A673 (cell line): ENCODE measurements around the gene NEMP1. TPM values are rescaled to one million over a fixed set of nuclear protein-coding genes. Genes with fewer than 3 reads are reported as not detected.

Experiments used
- BruUV-seq: library from RNA; stranded (reverse); fragments of 400-500 nt; replicated peaks from 2 replicates; lab custom pipeline; 2021; lab: Mats Ljungman, UMichigan
- CTCF ChIA-PET: fragments of 300-600 bp; sonication (Branson Sonifier 250); formaldehyde crosslinking; loops from one replicate; lab custom pipeline; 2022; ENCODE audit warnings: antibody characterized with exemption; lab: Charles Lee
- POLR2A ChIA-PET: fragments of 300-600 bp; sonication (Branson Sonifier 250); formaldehyde crosslinking; loops from one replicate; lab custom pipeline; 2022; ENCODE audit warnings: antibody characterized with exemption; ENCODE audit not compliant: low non-redundant PET; lab: Charles Lee
- DNase-seq: peaks from one replicate; pipeline ENCODE4 v3.0.0-alpha.2; 2015; ENCODE audit warnings: low spot score
- H3K27ac ChIP-seq: fragments of 200-600 bp; sonication (generic); 2 replicates; pipeline ENCODE4 v1.5.1; 2016; ENCODE audit warnings: mixed run types, low read depth, mild to moderate bottlenecking, mixed read lengths, antibody characterized with exemption, low read length; ENCODE audit not compliant: poor library complexity, severe bottlenecking
- H3K27me3 ChIP-seq: fragments of 200-600 bp; sonication (generic); replicated peaks from 2 replicates; pipeline ENCODE4 v1.6.1; 2017; ENCODE audit warnings: mixed run types, low read depth, mild to moderate bottlenecking, mixed read lengths, antibody characterized with exemption, low read length; ENCODE audit not compliant: insufficient read depth, poor library complexity
- H3K36me3 ChIP-seq: fragments of 200-600 bp; sonication (generic); 2 replicates; pipeline ENCODE4 v1.6.1; 2016; ENCODE audit warnings: mixed run types, mild to moderate bottlenecking, mixed read lengths, antibody characterized with exemption, low read length; ENCODE audit not compliant: insufficient read depth, poor library complexity, severe bottlenecking
- H3K4me1 ChIP-seq: fragments of 200-600 bp; sonication (generic); 2 replicates; pipeline ENCODE4 v1.6.1; 2017; ENCODE audit warnings: mixed run types, mild to moderate bottlenecking, mixed read lengths, antibody characterized with exemption, low read length; ENCODE audit not compliant: insufficient read depth, poor library complexity, severe bottlenecking
- H3K4me3 ChIP-seq: fragments of 200-600 bp; sonication (generic); 2 replicates; pipeline ENCODE4 v1.5.1; 2016; ENCODE audit warnings: low read depth, mixed run types, mild to moderate bottlenecking, mixed read lengths, low read length; ENCODE audit not compliant: poor library complexity, severe bottlenecking
- H3K9me3 ChIP-seq: fragments of 200-600 bp; sonication (generic); 2 replicates; pipeline ENCODE4 v1.6.1; 2016; ENCODE audit warnings: mixed run types, low read depth, mild to moderate bottlenecking, mixed read lengths, antibody characterized with exemption, low read length; ENCODE audit not compliant: poor library complexity, severe bottlenecking
- EZH2 ChIP-seq: fragments of 200-600 bp; sonication (generic); IDR thresholded peaks from 2 replicates; pipeline ENCODE4 v1.6.1; 2017; ENCODE audit warnings: borderline replicate concordance, low read depth, mild to moderate bottlenecking, mixed read lengths, antibody characterized with exemption, low read length; ENCODE audit not compliant: poor library complexity, severe bottlenecking
- intact Hi-C: fragments of 100-400 bp; cut with micrococcal nuclease; formaldehyde crosslinking; loops from one replicate; pipeline ENCODE4 v1.10.0; 2022; ENCODE audit not compliant: unreplicated experiment
- total RNA-seq: library from RNA; stranded (reverse); gene quantifications from 2 replicates; pipeline ENCODE4 v1.2.3, GENCODE V29; 2021
- TF ChIP-seq, protein P1 (sequence below): fragments of 300-800, 200-600 bp; sonication (generic); conservative IDR thresholded peaks from 2 replicates; pipeline ENCODE4 v1.5.1; 2017; ENCODE audit warnings: low read depth, mild to moderate bottlenecking, antibody characterized with exemption, low read length, moderate library complexity, mixed read lengths

NEMP1 gene
- total RNA-seq, 1 experiment from 2014 or later, result 68.6 TPM

DNA sequence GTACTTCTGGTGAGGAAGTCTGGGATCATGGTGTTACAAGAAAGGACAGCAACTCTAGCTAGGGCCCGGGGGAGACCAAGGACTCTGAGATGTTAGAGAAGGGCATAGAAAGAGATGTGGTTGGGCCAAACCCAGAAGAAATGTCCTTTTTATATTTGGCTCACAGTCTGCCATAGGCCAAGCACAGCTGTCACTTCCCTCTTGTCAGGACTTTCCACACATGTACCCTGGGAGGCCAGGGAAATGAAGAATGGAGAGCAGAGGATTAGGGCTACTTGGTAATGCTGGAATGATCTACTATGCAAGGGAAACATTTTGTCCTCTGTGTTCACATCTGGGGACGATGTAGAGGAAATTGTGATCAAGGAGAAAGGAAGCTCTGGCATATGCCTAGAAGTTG, 37.8 kb downstream of the NEMP1 start:
- no peaks in the 10 kb centered on the region for H3K36me3 ChIP-seq
- H3K27ac ChIP-seq, result no peak overlapping the region
- no peaks in the 10 kb centered on the region for H3K9me3 ChIP-seq
- intact Hi-C loops, result no loop called here
- ChIA-PET POLR2A (no interaction called here), CTCF (interaction anchor here (1.0 kb wide), 1 partner anchor 34 kb away, joined by 4 read pairs; no protein-coding TSS in a partner anchor)
- H3K4me3 ChIP-seq, result no peak overlapping the region
- DNase-seq, result no peak
- no peak for TF ChIP-seq EZH2
- TF ChIP-seq, protein P1, sequence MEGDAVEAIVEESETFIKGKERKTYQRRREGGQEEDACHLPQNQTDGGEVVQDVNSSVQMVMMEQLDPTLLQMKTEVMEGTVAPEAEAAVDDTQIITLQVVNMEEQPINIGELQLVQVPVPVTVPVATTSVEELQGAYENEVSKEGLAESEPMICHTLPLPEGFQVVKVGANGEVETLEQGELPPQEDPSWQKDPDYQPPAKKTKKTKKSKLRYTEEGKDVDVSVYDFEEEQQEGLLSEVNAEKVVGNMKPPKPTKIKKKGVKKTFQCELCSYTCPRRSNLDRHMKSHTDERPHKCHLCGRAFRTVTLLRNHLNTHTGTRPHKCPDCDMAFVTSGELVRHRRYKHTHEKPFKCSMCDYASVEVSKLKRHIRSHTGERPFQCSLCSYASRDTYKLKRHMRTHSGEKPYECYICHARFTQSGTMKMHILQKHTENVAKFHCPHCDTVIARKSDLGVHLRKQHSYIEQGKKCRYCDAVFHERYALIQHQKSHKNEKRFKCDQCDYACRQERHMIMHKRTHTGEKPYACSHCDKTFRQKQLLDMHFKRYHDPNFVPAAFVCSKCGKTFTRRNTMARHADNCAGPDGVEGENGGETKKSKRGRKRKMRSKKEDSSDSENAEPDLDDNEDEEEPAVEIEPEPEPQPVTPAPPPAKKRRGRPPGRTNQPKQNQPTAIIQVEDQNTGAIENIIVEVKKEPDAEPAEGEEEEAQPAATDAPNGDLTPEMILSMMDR, result no peak
- no peaks in the 10 kb centered on the region for H3K4me1 ChIP-seq
- H3K27me3 ChIP-seq, result no peaks in the 10 kb centered on the region
- BruUV-seq, result no TSS peak

DNA sequence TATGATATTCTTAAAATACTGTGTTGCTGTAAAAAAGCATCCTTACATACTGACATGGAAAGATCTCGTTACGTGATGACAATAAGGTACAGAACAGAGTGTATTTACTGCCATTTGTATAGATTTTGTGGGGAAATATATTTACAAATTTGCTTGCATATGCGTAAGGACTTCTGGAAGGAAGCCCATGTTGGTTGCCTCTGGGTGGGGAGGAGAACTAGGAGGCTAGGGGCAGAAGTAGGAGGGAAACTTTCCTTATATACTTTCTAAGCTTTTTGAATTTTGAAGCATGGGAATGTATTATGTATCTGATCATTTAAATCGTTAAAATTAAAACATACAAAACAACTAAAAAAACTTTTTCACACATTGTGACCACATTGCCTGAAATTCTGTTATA, 38.4 kb downstream of the NEMP1 start:
- Histone ChIP-seq H3K27ac (no peak overlapping the region), H3K4me1 (no peaks in the 10 kb centered on the region), H3K27me3 (no peaks in the 10 kb centered on the region), H3K4me3 (no peak overlapping the region), H3K9me3 (no peaks in the 10 kb centered on the region), H3K36me3 (no peaks in the 10 kb centered on the region)
- intact Hi-C loops, result no loop called here
- CTCF ChIA-PET, result interaction anchor here (1.0 kb wide), 1 partner anchor 33 kb away, joined by 4 read pairs; no protein-coding TSS in a partner anchor
- POLR2A ChIA-PET, result no interaction called here
- TF ChIP-seq, protein P1, result no peak
- TF ChIP-seq EZH2, result no peak
- no peak for DNase-seq
- BruUV-seq, result no TSS peak

DNA sequence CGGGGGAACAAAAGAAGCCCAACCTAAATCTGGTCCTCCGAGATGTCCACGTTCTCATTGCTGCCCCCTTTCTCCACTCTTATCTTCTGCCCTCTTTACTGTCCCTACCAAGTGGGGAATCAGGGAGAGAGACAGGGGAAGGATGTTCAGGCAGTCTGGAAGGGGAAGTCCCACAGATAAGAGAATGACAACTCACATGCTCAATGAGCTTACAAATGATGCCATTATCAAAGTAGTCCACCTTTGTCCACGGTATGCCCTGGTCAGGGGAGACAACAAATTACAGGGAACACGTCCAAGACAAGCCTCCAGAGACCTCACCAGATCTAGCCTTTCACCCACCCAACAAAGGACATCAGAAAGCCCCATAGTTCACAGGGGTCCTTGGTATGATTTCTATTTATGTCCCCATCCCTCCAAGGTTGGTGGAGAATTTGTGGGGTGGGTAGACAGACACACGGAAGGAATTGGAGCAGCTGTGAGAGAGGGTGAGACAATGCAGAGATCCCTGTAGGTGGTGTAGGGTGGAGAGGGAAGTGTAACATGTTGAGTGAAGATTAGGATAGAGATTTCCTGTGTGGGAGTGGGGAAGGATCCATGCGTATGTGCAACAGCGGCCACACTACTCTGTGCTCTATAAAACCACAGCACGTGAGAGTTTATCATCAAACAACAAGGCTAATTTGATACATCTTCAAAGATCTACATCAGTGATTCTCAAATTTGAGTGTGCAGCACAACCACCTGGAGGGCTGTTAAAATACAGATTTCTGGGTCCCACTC, 39.4 kb downstream of the NEMP1 start:
- H3K36me3 ChIP-seq, result no peaks in the 10 kb centered on the region
- H3K4me3 ChIP-seq, result no peak overlapping the region
- no peak overlapping the region for H3K27ac ChIP-seq
- H3K27me3 ChIP-seq, result no peaks in the 10 kb centered on the region
- POLR2A ChIA-PET, result no interaction called here
- no peaks in the 10 kb centered on the region for H3K9me3 ChIP-seq
- intact Hi-C loops, result no loop called here
- H3K4me1 ChIP-seq, result no peaks in the 10 kb centered on the region
- no peak for TF ChIP-seq EZH2
- TF ChIP-seq, protein P1, result no peak
- CTCF ChIA-PET, result no interaction called here
- BruUV-seq, result no TSS peak
- DNase-seq, result no peak
